Measurements from ENCODE around the gene FRMD4A.

GRCh38 chr10:14056610-14057332, 274.0 kb downstream of the FRMD4A start:
- TF ChIP-seq CTCF (IDR thresholded peaks at IDR 0.05 in 2 of 3, conservative IDR thresholded peaks at IDR 0.05 in 1 of 3; ENCODE audit: control insufficient read depth in 2 of 3, extremely low read depth in 1 of 3, insufficient read depth in 1 of 3, low read depth in 3 of 3, low read length in 3 of 3): no peak
- TF ChIP-seq, protein P1, sequence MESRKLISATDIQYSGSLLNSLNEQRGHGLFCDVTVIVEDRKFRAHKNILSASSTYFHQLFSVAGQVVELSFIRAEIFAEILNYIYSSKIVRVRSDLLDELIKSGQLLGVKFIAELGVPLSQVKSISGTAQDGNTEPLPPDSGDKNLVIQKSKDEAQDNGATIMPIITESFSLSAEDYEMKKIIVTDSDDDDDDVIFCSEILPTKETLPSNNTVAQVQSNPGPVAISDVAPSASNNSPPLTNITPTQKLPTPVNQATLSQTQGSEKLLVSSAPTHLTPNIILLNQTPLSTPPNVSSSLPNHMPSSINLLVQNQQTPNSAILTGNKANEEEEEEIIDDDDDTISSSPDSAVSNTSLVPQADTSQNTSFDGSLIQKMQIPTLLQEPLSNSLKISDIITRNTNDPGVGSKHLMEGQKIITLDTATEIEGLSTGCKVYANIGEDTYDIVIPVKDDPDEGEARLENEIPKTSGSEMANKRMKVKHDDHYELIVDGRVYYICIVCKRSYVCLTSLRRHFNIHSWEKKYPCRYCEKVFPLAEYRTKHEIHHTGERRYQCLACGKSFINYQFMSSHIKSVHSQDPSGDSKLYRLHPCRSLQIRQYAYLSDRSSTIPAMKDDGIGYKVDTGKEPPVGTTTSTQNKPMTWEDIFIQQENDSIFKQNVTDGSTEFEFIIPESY (IDR thresholded peaks at IDR 0.05): no peak
- no peak for TF ChIP-seq POLR2AphosphoS5 (IDR thresholded peaks at IDR 0.05; ENCODE audit: low read length)
- no peak for TF ChIP-seq FOXM1 (IDR thresholded peaks at IDR 0.05; ENCODE audit: low read depth, low read length)
- TF ChIP-seq, protein P2, sequence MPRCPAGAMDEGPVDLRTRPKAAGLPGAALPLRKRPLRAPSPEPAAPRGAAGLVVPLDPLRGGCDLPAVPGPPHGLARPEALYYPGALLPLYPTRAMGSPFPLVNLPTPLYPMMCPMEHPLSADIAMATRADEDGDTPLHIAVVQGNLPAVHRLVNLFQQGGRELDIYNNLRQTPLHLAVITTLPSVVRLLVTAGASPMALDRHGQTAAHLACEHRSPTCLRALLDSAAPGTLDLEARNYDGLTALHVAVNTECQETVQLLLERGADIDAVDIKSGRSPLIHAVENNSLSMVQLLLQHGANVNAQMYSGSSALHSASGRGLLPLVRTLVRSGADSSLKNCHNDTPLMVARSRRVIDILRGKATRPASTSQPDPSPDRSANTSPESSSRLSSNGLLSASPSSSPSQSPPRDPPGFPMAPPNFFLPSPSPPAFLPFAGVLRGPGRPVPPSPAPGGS (IDR thresholded peaks at IDR 0.05; ENCODE audit: borderline replicate concordance, insufficient read depth, low read depth, low read length, poor library complexity, severe bottlenecking): no peak
- TF ChIP-seq IRF5 (IDR thresholded peaks at IDR 0.05; ENCODE audit: borderline replicate concordance): no peak

Data from GM12878 (cell line).